Measurements from ENCODE around the gene PPM1B.

DNA sequence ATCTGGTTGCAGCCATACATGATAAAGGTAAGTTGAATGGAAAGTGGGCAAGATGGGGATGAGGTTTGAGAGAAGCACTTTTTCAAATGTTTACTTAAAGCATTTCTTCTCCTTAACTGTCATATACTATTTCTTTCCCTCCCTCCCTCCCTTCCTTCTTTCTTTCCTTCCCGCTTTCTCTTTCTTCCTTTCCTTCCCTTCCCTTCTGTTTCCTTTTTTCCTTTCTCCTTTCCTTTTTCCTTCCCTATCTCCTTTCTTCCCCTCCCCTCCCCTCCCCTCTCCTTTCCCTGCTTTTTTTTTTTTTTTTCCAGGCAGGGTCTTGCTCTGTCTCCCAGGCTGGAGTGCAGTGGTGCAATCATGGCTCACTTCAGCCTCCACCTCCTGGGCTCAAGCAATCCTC is 112.2 kb downstream of the PPM1B start:
- TF ChIP-seq, protein P1, sequence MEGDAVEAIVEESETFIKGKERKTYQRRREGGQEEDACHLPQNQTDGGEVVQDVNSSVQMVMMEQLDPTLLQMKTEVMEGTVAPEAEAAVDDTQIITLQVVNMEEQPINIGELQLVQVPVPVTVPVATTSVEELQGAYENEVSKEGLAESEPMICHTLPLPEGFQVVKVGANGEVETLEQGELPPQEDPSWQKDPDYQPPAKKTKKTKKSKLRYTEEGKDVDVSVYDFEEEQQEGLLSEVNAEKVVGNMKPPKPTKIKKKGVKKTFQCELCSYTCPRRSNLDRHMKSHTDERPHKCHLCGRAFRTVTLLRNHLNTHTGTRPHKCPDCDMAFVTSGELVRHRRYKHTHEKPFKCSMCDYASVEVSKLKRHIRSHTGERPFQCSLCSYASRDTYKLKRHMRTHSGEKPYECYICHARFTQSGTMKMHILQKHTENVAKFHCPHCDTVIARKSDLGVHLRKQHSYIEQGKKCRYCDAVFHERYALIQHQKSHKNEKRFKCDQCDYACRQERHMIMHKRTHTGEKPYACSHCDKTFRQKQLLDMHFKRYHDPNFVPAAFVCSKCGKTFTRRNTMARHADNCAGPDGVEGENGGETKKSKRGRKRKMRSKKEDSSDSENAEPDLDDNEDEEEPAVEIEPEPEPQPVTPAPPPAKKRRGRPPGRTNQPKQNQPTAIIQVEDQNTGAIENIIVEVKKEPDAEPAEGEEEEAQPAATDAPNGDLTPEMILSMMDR (IDR thresholded peaks at IDR 0.05): no peak
- TF ChIP-seq POLR2AphosphoS5 (IDR thresholded peaks at IDR 0.05; ENCODE audit: insufficient read depth in 1 of 2, low read depth in 1 of 2): no peak
